HepG2 (cell line): ENCODE measurements around the gene MEF2A. TPM values are rescaled to one million over a fixed set of nuclear protein-coding genes. Genes with fewer than 3 reads are reported as not detected.

Experiments
- CEBPB ChIP-seq: IDR thresholded peaks from 2 replicates; pipeline ENCODE4 v1.6.1; 2011; ENCODE audit warnings: low read depth, low read length, improper control_type of control experiment, borderline replicate concordance
- FOXC1 ChIP-seq: sonication (generic); formaldehyde crosslinking; IDR thresholded peaks from 2 replicates; pipeline ENCODE4 v1.8.0; 2022; ENCODE audit warnings: mild to moderate bottlenecking, missing genetic modification reagents, borderline replicate concordance
- HNRNPLL ChIP-seq: fragments of 200-400 bp; formaldehyde crosslinking; IDR thresholded peaks from 2 replicates; pipeline ENCODE4 v1.6.1; 2017; ENCODE audit warnings: mild to moderate bottlenecking, low read depth, low read length; ENCODE audit not compliant: poor library complexity, severe bottlenecking
- NFATC3 ChIP-seq: sonication (generic); formaldehyde crosslinking; IDR thresholded peaks from 2 replicates; pipeline ENCODE4 v1.5.1; 2020; ENCODE audit warnings: mild to moderate bottlenecking, missing genetic modification reagents
- NFE2L2 ChIP-seq: fragments of 150-350 bp; IDR thresholded peaks from 2 replicates; pipeline ENCODE4 v1.6.1; 2014; ENCODE audit warnings: low read length
- PHB2 ChIP-seq: fragments of 450-650 bp; IDR thresholded peaks from 2 replicates; pipeline ENCODE4 v1.6.1; 2018; ENCODE audit not compliant: partially characterized antibody
- REPIN1 ChIP-seq: sonication (generic); formaldehyde crosslinking; IDR thresholded peaks from 2 replicates; pipeline ENCODE4 v1.8.0; 2022; ENCODE audit warnings: missing genetic modification reagents, low read depth, mild to moderate bottlenecking, borderline replicate concordance
- SMARCC2 ChIP-seq: fragments of 450-650 bp; IDR thresholded peaks from 2 replicates; pipeline ENCODE4 v1.6.1; 2017; ENCODE audit warnings: antibody characterized with exemption, mild to moderate bottlenecking
- SYNCRIP ChIP-seq: fragments of 200-400 bp; formaldehyde crosslinking; IDR thresholded peaks from 2 replicates; pipeline ENCODE4 v1.6.1; 2018; ENCODE audit warnings: mild to moderate bottlenecking, low read depth, low read length; ENCODE audit not compliant: insufficient read depth
- TMF1 ChIP-seq: sonication (generic); formaldehyde crosslinking; IDR thresholded peaks from 2 replicates; pipeline ENCODE4 v1.8.1; 2022; ENCODE audit warnings: low read depth, missing genetic modification reagents
- YY1 ChIP-seq: IDR thresholded peaks from 2 replicates; pipeline ENCODE4 v1.6.1; 2011; ENCODE audit warnings: low read length, low read depth, moderate library complexity, mild to moderate bottlenecking; ENCODE audit not compliant: insufficient read depth, insufficient replicate concordance
- ZNF253 ChIP-seq: sonication (generic); formaldehyde crosslinking; IDR thresholded peaks from 2 replicates; pipeline ENCODE4 v1.8.0; 2022; ENCODE audit warnings: mild to moderate bottlenecking, missing genetic modification reagents, borderline replicate concordance
- ZNF331 ChIP-seq: sonication (generic); formaldehyde crosslinking; IDR thresholded peaks from 2 replicates; pipeline ENCODE4 v1.4.0; 2020; ENCODE audit warnings: missing genetic modification reagents
- ZNF547 ChIP-seq: sonication (generic); formaldehyde crosslinking; IDR thresholded peaks from 2 replicates; pipeline ENCODE4 v1.5.1; 2020; ENCODE audit warnings: mild to moderate bottlenecking, missing genetic modification reagents
- polyA plus RNA-seq, 8 experiments: library from polyadenylated mRNA; depleted of rRNA in 3 of 8; stranded (reverse) in 7 of 8; unstranded in 1 of 8; fragments of >200 nt; fragmentation: Illumina TruSeq in 4 of 8; extraction: Trizol in 4 of 8; gene quantifications; 2 replicates each; pipeline versions ENCODE4 v1.2.1 to v1.2.3, GENCODE V29; 2011 to 2016; ENCODE audit warnings: low read depth in 4 of 8, missing spikeins in 1 of 8, mixed read lengths in 1 of 8; ENCODE audit not compliant: insufficient read depth in 1 of 8
- total RNA-seq, 5 experiments: library from RNA; depleted of rRNA; stranded (reverse); fragments of >200 nt; fragmentation: Illumina TruSeq; extraction: Trizol; gene quantifications; 2 replicates each; pipeline ENCODE4 v1.2.3, GENCODE V29; 2016; ENCODE audit warnings: low read depth in 1 of 5
- TF ChIP-seq, protein P1 (sequence below): sonication (generic); formaldehyde crosslinking; IDR thresholded peaks from 2 replicates; pipeline ENCODE4 v1.4.0; 2020; ENCODE audit warnings: missing genetic modification reagents, borderline replicate concordance
- TF ChIP-seq, protein P2 (sequence below): sonication (generic); formaldehyde crosslinking; IDR thresholded peaks from 2 replicates; pipeline ENCODE4 v1.5.1; 2020; ENCODE audit warnings: mild to moderate bottlenecking, missing genetic modification reagents, moderate library complexity
- TF ChIP-seq, protein P3 (sequence below): sonication (generic); formaldehyde crosslinking; IDR thresholded peaks from 2 replicates; pipeline ENCODE4 v1.4.0; 2020; ENCODE audit warnings: missing genetic modification reagents
- TF ChIP-seq, protein P4 (sequence below): sonication (generic); formaldehyde crosslinking; IDR thresholded peaks from 2 replicates; pipeline ENCODE4 v1.4.0; 2020; ENCODE audit warnings: missing genetic modification reagents
- TF ChIP-seq, protein P5 (sequence below), 2 experiments: sonication (generic) in 1 of 2; formaldehyde crosslinking in 1 of 2; IDR thresholded peaks; 2 replicates each; pipeline versions ENCODE4 v1.4.0 to v1.6.1; 2018 to 2020; ENCODE audit warnings: missing genetic modification reagents in 2 of 2, borderline replicate concordance in 1 of 2, low read depth in 1 of 2, mild to moderate bottlenecking in 1 of 2, missing biosample characterization in 1 of 2

Gene MEF2A
- total and polyA plus RNA-seq, 2 of the 13 experiments (the other 11 are each of a cell fraction or from before 2014, with no cell fraction given): 15.2 to 24.4 TPM

DNA sequence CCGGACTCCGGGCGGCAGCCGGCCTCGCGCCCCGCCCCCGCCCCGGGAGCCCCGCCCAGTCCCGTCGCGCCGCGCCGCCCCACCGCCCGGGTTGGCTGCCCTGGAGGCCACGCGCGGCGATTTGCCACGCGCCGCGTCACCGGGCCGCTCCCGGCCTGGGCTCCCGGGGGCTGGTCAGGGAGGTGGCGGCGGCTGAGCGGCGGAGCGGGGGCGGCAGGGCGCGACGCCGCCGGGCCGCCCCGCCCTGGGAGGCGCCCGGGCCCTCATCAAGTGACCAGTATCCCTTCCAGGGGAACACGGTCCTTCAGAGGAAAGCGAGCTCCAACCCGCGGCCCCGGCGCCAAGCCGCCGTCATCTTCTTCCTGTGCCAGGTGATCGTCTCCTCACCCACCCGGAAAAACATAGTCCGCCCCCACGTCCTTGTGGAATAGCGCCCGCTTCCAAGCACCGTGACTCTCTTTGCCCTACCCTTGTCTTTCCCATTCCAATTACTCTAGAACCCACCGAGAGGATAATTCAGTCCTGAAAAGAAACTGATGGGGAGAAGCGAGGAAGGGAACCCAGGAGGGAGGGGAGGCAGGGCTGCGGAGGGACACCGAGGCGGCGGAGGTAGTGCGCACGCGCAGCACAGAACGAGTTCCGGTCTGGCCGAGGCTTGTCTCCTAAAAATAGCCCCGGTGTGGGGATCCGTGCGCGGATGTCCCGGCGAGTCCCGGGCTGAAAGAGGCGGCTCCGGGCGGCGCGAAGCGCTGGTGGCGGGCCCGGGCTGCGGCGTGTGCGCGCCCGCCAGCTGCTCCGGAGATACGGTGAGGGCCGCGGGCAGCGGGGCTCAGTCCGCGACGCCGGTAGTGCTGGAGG, at the start of gene MEF2A (continued):
- TF ChIP-seq REPIN1 (CRISPR knock-in tag) (peak; percentile 65; the same call in 1 of the 2 replicates), NFATC3 (no peak), ZNF547 (no peak), CEBPB (no peak), PHB2 (no peak), FOXC1 (CRISPR knock-in tag) (peak; percentile 77), SMARCC2 (no peak), YY1 (peak; percentile 77), ZNF331 (CRISPR knock-in tag) (peak; percentile 44; the same call in 1 of the 2 replicates), NFE2L2 (no peak), HNRNPLL (peak; percentile 93), ZNF253 (CRISPR knock-in tag) (no peak), SYNCRIP (no peak), TMF1 (CRISPR knock-in tag) (no peak)
- TF ChIP-seq, protein P1, sequence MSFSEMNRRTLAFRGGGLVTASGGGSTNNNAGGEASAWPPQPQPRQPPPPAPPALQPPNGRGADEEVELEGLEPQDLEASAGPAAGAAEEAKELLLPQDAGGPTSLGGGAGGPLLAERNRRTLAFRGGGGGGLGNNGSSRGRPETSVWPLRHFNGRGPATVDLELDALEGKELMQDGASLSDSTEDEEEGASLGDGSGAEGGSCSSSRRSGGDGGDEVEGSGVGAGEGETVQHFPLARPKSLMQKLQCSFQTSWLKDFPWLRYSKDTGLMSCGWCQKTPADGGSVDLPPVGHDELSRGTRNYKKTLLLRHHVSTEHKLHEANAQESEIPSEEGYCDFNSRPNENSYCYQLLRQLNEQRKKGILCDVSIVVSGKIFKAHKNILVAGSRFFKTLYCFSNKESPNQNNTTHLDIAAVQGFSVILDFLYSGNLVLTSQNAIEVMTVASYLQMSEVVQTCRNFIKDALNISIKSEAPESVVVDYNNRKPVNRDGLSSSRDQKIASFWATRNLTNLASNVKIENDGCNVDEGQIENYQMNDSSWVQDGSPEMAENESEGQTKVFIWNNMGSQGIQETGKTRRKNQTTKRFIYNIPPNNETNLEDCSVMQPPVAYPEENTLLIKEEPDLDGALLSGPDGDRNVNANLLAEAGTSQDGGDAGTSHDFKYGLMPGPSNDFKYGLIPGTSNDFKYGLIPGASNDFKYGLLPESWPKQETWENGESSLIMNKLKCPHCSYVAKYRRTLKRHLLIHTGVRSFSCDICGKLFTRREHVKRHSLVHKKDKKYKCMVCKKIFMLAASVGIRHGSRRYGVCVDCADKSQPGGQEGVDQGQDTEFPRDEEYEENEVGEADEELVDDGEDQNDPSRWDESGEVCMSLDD (CRISPR knock-in tag): no peak
- TF ChIP-seq, protein P2, sequence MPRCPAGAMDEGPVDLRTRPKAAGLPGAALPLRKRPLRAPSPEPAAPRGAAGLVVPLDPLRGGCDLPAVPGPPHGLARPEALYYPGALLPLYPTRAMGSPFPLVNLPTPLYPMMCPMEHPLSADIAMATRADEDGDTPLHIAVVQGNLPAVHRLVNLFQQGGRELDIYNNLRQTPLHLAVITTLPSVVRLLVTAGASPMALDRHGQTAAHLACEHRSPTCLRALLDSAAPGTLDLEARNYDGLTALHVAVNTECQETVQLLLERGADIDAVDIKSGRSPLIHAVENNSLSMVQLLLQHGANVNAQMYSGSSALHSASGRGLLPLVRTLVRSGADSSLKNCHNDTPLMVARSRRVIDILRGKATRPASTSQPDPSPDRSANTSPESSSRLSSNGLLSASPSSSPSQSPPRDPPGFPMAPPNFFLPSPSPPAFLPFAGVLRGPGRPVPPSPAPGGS (CRISPR knock-in tag): no peak; the same call in 1 of the 2 replicates
- TF ChIP-seq, protein P3, sequence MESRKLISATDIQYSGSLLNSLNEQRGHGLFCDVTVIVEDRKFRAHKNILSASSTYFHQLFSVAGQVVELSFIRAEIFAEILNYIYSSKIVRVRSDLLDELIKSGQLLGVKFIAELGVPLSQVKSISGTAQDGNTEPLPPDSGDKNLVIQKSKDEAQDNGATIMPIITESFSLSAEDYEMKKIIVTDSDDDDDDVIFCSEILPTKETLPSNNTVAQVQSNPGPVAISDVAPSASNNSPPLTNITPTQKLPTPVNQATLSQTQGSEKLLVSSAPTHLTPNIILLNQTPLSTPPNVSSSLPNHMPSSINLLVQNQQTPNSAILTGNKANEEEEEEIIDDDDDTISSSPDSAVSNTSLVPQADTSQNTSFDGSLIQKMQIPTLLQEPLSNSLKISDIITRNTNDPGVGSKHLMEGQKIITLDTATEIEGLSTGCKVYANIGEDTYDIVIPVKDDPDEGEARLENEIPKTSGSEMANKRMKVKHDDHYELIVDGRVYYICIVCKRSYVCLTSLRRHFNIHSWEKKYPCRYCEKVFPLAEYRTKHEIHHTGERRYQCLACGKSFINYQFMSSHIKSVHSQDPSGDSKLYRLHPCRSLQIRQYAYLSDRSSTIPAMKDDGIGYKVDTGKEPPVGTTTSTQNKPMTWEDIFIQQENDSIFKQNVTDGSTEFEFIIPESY (CRISPR knock-in tag): peak; percentile 44; the same call in 1 of the 2 replicates
- TF ChIP-seq, protein P4, sequence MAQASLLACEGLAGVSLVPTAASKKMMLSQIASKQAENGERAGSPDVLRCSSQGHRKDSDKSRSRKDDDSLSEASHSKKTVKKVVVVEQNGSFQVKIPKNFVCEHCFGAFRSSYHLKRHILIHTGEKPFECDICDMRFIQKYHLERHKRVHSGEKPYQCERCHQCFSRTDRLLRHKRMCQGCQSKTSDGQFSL (CRISPR knock-in tag): no peak
- TF ChIP-seq, protein P5, sequence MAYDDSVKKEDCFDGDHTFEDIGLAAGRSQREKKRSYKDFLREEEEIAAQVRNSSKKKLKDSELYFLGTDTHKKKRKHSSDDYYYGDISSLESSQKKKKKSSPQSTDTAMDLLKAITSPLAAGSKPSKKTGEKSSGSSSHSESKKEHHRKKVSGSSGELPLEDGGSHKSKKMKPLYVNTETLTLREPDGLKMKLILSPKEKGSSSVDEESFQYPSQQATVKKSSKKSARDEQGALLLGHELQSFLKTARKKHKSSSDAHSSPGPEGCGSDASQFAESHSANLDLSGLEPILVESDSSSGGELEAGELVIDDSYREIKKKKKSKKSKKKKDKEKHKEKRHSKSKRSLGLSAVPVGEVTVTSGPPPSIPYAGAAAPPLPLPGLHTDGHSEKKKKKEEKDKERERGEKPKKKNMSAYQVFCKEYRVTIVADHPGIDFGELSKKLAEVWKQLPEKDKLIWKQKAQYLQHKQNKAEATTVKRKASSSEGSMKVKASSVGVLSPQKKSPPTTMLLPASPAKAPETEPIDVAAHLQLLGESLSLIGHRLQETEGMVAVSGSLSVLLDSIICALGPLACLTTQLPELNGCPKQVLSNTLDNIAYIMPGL (CRISPR knock-in tag; IDR thresholded peaks at IDR 0.05; ENCODE audit: borderline replicate concordance in 1 of 2, low read depth in 1 of 2): peak; percentile 68 to 84; a peak in 2 of 4 replicates
